NOMO-1 (cell line): Measurements from ENCODE around the gene FBXO34.
"Not testable (repeated sequence)": the region's sequence is repeated elsewhere in the genome, so short reads cannot be mapped to it uniquely, and the experiment has no call there.

Source experiments
- DNase-seq, 2 experiments: peaks; one replicate each; lab custom pipeline; 2025; ENCODE audit not compliant: unreplicated experiment in 2 of 2; lab: John Stamatoyannopoulos, UW

FBXO34 gene

DNA sequence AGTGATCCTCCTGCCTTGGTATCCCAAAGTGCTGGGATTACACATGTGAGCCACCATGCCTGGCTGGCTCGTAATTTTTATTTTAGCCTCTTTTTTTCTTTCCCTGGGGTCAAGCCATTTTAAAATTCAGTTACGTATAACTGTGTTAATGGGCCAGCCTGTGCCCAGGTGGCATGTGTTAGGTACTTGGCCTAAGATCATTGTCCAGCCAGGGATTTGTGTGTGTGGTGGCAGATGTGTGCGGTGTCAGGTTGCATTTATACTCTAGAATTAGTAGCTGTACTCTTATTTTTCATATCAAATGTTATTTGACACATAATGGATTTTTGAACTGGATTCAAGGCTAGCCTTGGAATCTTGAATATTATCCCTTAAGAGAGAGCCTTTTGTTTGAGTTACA lies 69.3 kb downstream of the FBXO34 start:
- no peak for DNase-seq

DNA sequence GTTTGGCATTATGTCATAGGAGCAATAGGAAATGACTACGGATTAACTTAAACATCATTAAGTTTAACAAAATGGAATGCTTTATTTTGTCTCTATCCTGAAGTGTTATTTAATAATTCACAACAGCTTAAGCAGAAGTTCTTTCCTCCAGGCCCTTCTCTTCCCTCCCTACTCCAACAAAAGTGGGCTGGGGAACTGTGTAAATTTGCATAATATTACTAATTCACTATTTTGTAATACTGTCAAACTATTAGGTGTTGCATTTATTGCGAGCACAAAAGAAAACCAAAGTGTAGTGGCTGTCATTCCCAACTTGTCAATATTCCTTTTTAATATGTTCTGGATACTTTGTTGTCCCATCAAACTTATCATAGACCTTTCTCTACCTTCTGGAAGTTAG lies 70.6 kb downstream of the FBXO34 start:
- no peak for DNase-seq

GRCh38 chr14:55344582-55345163 lies 73.5 kb downstream of the FBXO34 start:
- DNase-seq: not testable (repeated sequence)

GRCh38 chr14:55347040-55347439 lies 75.8 kb downstream of the FBXO34 start:
- no peak for DNase-seq

DNA sequence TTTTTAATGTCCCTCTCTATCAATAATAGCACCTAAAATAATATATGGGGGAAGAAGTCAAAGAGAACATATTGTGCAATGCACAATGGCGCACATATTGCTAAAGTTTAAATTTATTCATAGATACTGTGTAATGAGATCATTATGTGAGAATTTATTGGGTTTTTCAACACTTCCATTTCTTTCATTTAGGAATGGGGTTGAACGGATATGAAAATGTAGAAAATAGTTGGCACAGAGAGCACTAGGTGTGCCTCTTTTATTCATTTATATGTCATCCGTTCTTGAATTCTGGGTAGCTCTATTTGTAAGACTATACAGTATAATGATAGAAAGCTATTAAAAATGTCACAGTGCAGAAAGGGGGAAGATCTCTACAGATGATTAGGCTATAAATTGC lies 76.5 kb downstream of the FBXO34 start:
- no peak for DNase-seq

- no peak for DNase-seq
Observed at GRCh38 chr14:55348766-55349453, 77.7 kb downstream of the FBXO34 start.

DNA sequence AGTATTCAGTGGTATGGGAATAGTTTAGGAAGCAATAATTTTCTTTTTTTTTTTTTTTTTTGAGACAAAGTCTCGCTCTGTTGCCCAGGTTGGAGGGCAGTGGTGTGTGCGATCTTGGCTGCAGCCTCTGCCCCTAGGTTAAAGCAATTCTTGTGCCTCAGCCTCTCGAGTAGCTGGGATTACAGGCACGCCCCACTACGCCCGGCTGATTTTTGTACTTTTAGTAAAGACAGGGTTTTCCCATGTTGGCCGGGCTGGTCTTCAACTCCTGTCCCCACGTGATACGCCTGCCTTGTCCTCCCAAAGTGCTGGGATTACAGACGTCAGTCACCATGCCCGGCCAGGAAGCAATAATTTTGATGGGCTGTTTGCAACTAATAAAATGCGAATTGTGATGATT lies 78.3 kb downstream of the FBXO34 start:
- no peak for DNase-seq

DNA sequence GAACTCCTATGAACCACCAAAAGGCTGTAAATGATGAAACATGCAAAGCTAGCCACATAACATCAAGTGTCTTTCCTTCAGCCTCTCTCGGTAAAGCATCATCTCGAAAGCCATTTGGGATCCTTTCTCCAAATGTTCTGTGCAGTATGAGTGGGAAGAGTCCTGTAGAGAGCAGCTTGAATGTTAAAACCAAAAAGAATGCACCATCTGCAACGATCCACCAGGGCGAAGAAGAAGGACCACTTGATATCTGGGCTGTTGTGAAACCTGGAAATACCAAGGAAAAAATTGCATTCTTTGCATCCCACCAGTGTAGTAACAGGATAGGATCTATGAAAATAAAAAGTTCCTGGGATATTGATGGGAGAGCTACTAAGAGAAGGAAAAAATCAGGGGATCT lies 79.2 kb downstream of the FBXO34 start:
- DNase-seq: no peak

- DNase-seq: no peak
Observed at GRCh38 chr14:55351111-55351510, 79.9 kb downstream of the FBXO34 start.

- DNase-seq: no peak
Observed at GRCh38 chr14:55352201-55352600, 81.0 kb downstream of the FBXO34 start.

GRCh38 chr14:55353686-55354467 lies 82.7 kb downstream of the FBXO34 start:
- no peak for DNase-seq

GRCh38 chr14:55354500-55354899 lies 83.3 kb downstream of the FBXO34 start:
- DNase-seq: no peak

DNA sequence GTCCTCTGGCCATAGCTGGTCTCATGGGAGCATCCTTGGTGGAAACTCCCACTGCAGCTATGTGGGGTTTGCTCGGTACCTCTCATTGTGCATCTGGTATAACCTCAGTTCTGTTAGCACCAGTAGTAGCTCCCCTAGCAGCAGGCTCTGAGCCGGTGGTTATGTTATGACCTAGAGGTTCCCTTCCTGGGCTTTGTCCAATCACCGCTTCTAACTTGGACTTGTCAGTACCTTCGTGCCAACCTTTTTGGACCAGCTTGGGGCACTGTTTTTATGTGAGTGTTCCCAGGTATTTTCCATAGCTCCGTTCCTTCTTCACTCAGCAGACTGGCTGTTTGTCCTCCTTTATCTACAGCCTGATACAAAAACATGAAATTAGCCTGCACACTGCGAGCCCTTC lies 84.7 kb downstream of the FBXO34 start:
- no peak for DNase-seq

DNA sequence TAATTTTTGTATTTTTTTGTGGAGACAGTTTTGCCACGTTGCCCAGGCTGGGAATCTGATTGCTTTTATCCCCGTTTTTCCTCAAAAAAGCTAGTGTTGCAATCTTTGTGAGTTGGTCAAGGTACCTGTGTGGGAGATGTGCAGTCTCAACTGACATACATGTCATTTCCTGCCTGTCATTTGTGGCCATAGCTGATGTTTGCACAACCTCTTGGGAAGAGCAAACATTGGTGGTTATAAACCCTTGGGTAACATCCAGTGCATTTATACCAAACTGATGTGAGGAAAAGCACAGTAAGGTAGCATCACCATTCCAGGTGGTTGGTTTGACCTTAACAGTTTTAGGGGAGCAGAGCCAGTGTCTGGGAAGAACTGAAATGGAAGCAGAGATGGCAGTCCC lies 85.7 kb downstream of the FBXO34 start:
- DNase-seq: no peak

- no peak for DNase-seq
Observed at GRCh38 chr14:55359307-55359706, 88.1 kb downstream of the FBXO34 start.

DNA sequence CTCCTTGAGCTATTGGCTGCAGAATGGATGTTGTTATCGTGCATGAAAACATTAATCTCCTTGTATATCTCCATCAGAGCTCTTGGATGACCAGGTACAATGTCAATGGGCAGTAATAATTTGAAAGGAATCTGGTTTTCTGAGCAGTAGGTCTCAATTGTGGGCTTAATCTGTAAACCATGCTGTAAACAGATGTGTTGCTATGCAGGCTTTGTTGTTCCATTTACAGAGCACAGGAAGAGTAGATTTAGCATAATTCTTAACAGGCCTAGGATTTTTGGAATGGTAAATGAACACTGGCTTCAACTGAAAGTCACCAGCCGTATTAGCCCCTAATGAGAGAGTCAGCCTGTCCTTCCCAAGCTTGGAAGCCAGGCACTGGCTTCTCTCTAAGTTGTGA lies 90.0 kb downstream of the FBXO34 start:
- DNase-seq: no peak

- DNase-seq: no peak
Observed at GRCh38 chr14:55366271-55366670, 95.0 kb downstream of the FBXO34 start.

- DNase-seq: no peak
Observed at GRCh38 chr14:55370883-55371455, 99.7 kb downstream of the FBXO34 start.

DNA sequence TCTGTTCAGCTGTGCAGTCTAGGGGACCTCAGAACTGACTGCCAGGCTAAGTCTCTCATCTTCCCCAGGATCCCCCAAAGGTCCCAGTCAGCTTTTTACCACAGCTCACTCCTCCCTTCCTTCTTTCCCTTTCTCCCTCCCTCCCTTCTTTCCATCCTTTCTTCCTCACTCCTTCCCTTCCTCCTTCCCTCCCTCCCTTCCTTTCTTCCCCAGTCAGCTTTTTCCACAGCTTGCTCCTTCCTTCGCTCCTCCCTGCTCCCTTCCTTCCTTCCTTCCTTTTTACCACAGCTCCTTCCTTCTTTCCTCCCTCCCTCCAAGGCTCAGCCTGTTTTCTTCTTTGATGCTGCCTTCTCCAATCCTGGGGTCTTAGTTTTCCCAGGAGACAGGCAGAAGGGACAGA lies 101.2 kb downstream of the FBXO34 start:
- no peak for DNase-seq

- DNase-seq: no peak
Observed at GRCh38 chr14:55372825-55373224, 101.6 kb downstream of the FBXO34 start.

DNA sequence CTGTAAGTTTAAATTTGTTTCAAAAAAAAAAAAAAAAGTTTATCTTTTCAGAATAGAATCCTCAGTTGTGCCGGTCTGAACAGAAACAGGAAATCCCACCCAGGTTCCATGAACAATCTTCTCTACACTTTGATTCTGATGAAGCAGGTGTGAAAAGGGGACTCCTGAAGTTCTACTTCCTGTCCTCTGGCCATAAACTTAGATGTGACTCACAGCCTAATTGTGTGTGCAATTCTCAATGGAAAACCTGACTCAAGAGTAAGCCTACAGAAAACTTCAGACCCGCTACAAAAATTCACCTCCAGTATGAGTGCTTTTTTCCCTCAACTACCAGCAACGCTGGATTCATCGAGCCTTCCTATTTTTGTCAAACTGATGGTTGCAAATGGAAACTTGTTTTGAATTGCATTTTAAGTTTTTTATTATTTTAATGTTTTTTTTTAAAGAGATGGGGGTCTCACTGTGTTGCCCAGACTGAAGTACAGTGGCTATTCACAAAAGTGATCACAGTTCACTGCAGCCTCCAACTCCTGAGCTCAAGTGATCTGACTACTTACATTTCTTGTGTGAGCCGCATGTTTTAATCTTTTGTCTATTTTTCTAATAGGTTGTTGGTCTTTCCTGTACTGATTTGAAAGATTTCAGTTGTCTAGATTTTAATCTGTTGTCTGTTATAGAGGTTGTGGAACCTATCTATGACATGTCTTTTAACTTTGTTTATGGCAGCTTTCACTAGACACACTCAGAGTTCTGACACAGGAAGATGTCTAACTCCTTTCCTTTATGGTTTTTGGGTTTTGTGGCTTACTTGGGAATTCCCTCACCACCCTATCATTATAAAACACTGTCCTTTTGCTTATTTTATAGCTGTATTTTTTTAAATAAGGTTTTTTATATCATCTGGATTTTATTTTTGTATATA lies 102.8 kb downstream of the FBXO34 start:
- no peak for DNase-seq
